Spleen (tissue), 7 donors: ENCODE results near the gene CLMP.

Source experiments
- POLR2A ChIP-seq, 3 donors: fragments of 450-650 bp; IDR thresholded peaks; one replicate each; pipeline ENCODE4 v1.5.1; 2017; ENCODE audit warnings: antibody characterized with exemption in 3 of 3, mild to moderate bottlenecking in 1 of 3
- POLR2AphosphoS5 ChIP-seq, 3 donors: sonication (generic); formaldehyde crosslinking; IDR thresholded peaks; one replicate each; pipeline ENCODE4 v1.5.1; 2017; ENCODE audit warnings: antibody characterized with exemption in 3 of 3
- TF ChIP-seq, protein P1 (sequence below), 11 experiments: fragments of 200-600 bp in 7 of 11; fragments of 450-650 bp in 4 of 11; sonication (generic) in 4 of 11; IDR thresholded peaks in 8 of 11; conservative IDR thresholded peaks in 3 of 11; 1 replicate in 7 of 11; 2 replicates in 4 of 11; pipeline versions ENCODE4 v1.4.0 to v1.8.0; 2016 to 2021; ENCODE audit warnings: antibody characterized with exemption in 11 of 11, inconsistent platforms in 4 of 11, mild to moderate bottlenecking in 1 of 11
- donor health status: DM: no; HTN: no; CAD: no; lungs with moderate emphysema.
- donor health status: DM: no; HTN: no; CAD: no.
- donor health status: DM: no; HTN: no; CAD: no.

- TF ChIP-seq POLR2AphosphoS5 (IDR thresholded peaks at IDR 0.05) = no peak
- no peak for TF ChIP-seq POLR2A (IDR thresholded peaks at IDR 0.05)
- TF ChIP-seq, protein P1, sequence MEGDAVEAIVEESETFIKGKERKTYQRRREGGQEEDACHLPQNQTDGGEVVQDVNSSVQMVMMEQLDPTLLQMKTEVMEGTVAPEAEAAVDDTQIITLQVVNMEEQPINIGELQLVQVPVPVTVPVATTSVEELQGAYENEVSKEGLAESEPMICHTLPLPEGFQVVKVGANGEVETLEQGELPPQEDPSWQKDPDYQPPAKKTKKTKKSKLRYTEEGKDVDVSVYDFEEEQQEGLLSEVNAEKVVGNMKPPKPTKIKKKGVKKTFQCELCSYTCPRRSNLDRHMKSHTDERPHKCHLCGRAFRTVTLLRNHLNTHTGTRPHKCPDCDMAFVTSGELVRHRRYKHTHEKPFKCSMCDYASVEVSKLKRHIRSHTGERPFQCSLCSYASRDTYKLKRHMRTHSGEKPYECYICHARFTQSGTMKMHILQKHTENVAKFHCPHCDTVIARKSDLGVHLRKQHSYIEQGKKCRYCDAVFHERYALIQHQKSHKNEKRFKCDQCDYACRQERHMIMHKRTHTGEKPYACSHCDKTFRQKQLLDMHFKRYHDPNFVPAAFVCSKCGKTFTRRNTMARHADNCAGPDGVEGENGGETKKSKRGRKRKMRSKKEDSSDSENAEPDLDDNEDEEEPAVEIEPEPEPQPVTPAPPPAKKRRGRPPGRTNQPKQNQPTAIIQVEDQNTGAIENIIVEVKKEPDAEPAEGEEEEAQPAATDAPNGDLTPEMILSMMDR (IDR thresholded peaks at IDR 0.05 in 8 of 11, conservative IDR thresholded peaks at IDR 0.05 in 3 of 11) = no peak
Measured at GRCh38 chr11:123186286-123186685, 8.8 kb downstream of the CLMP start.
